Endothelial cell of umbilical vein (primary cell): Measurements from ENCODE around the gene ARHGAP15. TPM values are rescaled to one million over a fixed set of nuclear protein-coding genes. Genes with fewer than 3 reads are reported as not detected.

ENCODE experiments used
- BruUV-seq: library from RNA; stranded (reverse); fragments of 400-500 nt; replicated peaks from 2 replicates; lab custom pipeline; 2021; lab: Mats Ljungman, UMichigan
- CTCF ChIA-PET: fragments of 300-600, 350-600 bp; sonication (Branson Sonifier 250); formaldehyde crosslinking; loops from one replicate; lab custom pipeline; 2021; ENCODE audit warnings: antibody characterized with exemption, inconsistent platforms; lab: Charles Lee
- POLR2A ChIA-PET: fragments of 300-600, 350-600 bp; sonication (Branson Sonifier 250); formaldehyde crosslinking; loops from one replicate; lab custom pipeline; 2021; ENCODE audit warnings: antibody characterized with exemption, inconsistent platforms; lab: Charles Lee
- DNase-seq: peaks from one replicate; pipeline ENCODE4 v3.0.0-alpha.2; 2011; ENCODE audit warnings: low read depth, low spot score
- FAIRE-seq: peaks from 2 replicates; lab custom pipeline; 2011; peaks lifted over from hg19 to GRCh38; lab: Jason Lieb, UNC
- H2AFZ ChIP-seq: 2 replicates; pipeline ENCODE4 v1.6.0; 2012; ENCODE audit warnings: low read depth, low read length, control low read depth, inconsistent platforms
- H3K27ac ChIP-seq: 2 replicates; pipeline ENCODE4 v1.5.1; 2011; ENCODE audit warnings: low read depth, mild to moderate bottlenecking, control low read depth, low read length, moderate library complexity; ENCODE audit not compliant: insufficient read depth
- H3K27me3 ChIP-seq, 2 experiments: 2 replicates each; pipeline versions ENCODE4 v1.6.0 to v1.6.1; 2011; ENCODE audit warnings: low read length in 2 of 2, mixed read lengths in 1 of 2; ENCODE audit not compliant: control insufficient read depth in 2 of 2, insufficient read depth in 2 of 2
- H3K36me3 ChIP-seq, 2 experiments: 2 replicates in 1 of 2; 3 replicates in 1 of 2; pipeline ENCODE4 v1.5.1; 2011; ENCODE audit warnings: low read length in 2 of 2, mild to moderate bottlenecking in 1 of 2, moderate library complexity in 1 of 2; ENCODE audit not compliant: control insufficient read depth in 2 of 2, insufficient read depth in 2 of 2; ENCODE audit errors: extremely low read depth in 1 of 2
- H3K4me1 ChIP-seq: 3 replicates; pipeline ENCODE4 v1.5.1; 2011; ENCODE audit warnings: mild to moderate bottlenecking, low read length; ENCODE audit not compliant: control insufficient read depth, insufficient read depth; ENCODE audit errors: extremely low read depth
- H3K4me2 ChIP-seq: 2 replicates; pipeline ENCODE4 v1.6.1; 2011; ENCODE audit warnings: low read length, control low read depth, mixed read lengths; ENCODE audit not compliant: insufficient read depth
- H3K4me3 ChIP-seq, 3 experiments: fragments of 200-600 bp in 1 of 3; sonication (generic), shearing (Covaris generic) in 1 of 3; replicated peaks in 1 of 3; 2 replicates each; pipeline ENCODE4 v1.5.1; 2011 to 2016; ENCODE audit warnings: control low read depth in 3 of 3, low read length in 3 of 3, mild to moderate bottlenecking in 2 of 3, inconsistent platforms in 1 of 3, low read depth in 1 of 3, moderate library complexity in 1 of 3; ENCODE audit not compliant: insufficient read depth in 1 of 3
- H3K79me2 ChIP-seq: 2 replicates; pipeline ENCODE4 v1.6.0; 2012; ENCODE audit warnings: low read length, inconsistent platforms; ENCODE audit not compliant: control insufficient read depth, insufficient read depth
- H3K9ac ChIP-seq: replicated peaks from 2 replicates; pipeline ENCODE3; 2011; ENCODE audit warnings: low read length, control low read depth; ENCODE audit not compliant: insufficient read depth; ENCODE audit errors: extremely low read depth
- H3K9me1 ChIP-seq: replicated peaks from 3 replicates; pipeline ENCODE4 v1.6.0; 2011; ENCODE audit warnings: mild to moderate bottlenecking, low read length; ENCODE audit not compliant: control insufficient read depth, insufficient read depth; ENCODE audit errors: extremely low read depth
- H3K9me3 ChIP-seq: replicated peaks from 2 replicates; pipeline ENCODE4 v1.5.1; 2012; ENCODE audit warnings: low read length, inconsistent platforms; ENCODE audit not compliant: control insufficient read depth, insufficient read depth
- H4K20me1 ChIP-seq: replicated peaks from 2 replicates; pipeline ENCODE3; 2011; ENCODE audit warnings: mild to moderate bottlenecking, low read length; ENCODE audit not compliant: control insufficient read depth, insufficient read depth; ENCODE audit errors: extremely low read depth
- EZH2 ChIP-seq: IDR thresholded peaks from 2 replicates; pipeline ENCODE4 v1.6.1; 2012; ENCODE audit warnings: borderline replicate concordance, low read depth, mild to moderate bottlenecking, moderate library complexity, low read length, inconsistent platforms; ENCODE audit not compliant: severe bottlenecking
- FOS ChIP-seq: IDR thresholded peaks from 2 replicates; pipeline ENCODE4 v1.6.1; 2011; ENCODE audit warnings: mild to moderate bottlenecking, low read length, moderate library complexity, borderline replicate concordance; ENCODE audit not compliant: insufficient read depth
- GATA2 ChIP-seq: IDR thresholded peaks from 2 replicates; pipeline ENCODE4 v1.7.0; 2011; ENCODE audit warnings: low read depth, mild to moderate bottlenecking, moderate library complexity, mixed read lengths, low read length; ENCODE audit not compliant: insufficient read length, insufficient read depth
- JUN ChIP-seq: IDR thresholded peaks from 2 replicates; pipeline ENCODE4 v1.6.1; 2011; ENCODE audit warnings: borderline replicate concordance, low read depth; ENCODE audit not compliant: insufficient read length, insufficient read depth
- MYC ChIP-seq: IDR thresholded peaks from one replicate; pipeline ENCODE4 v1.6.1; 2011; ENCODE audit warnings: mild to moderate bottlenecking, low read depth, low read length
- POLR2A ChIP-seq: IDR thresholded peaks from 2 replicates; pipeline ENCODE4 v1.6.1; 2012; ENCODE audit warnings: low read depth, mild to moderate bottlenecking, control low read depth, low read length
- POLR2AphosphoS5 ChIP-seq: IDR thresholded peaks from 2 replicates; pipeline ENCODE4 v1.6.1; 2012; ENCODE audit warnings: low read depth, mild to moderate bottlenecking, control low read depth, low read length, moderate library complexity; ENCODE audit not compliant: insufficient read depth
- dilution Hi-C: fragments of 300-500 bp; cut with MboI; formaldehyde crosslinking; loops from one replicate; pipeline ENCODE4 v1.15.0; 2019; ENCODE audit warnings: low sequenced_read_pairs; ENCODE audit not compliant: extremely low pct_ligation_motif_present
- intact Hi-C: fragments of 100-400 bp; cut with micrococcal nuclease; formaldehyde crosslinking; loops from one replicate; pipeline ENCODE4 v1.10.0; 2022
- polyA plus RNA-seq, 4 experiments: library from polyadenylated mRNA; depleted of rRNA in 3 of 4; stranded (reverse) in 3 of 4; unstranded in 1 of 4; fragments of >200 nt; gene quantifications; 2 replicates each; pipeline versions ENCODE4 v1.2.1 to v1.2.3, GENCODE V29; 2011 to 2012; ENCODE audit warnings: missing spikeins in 1 of 4
- total RNA-seq: library from RNA; stranded (reverse); gene quantifications from 2 replicates; pipeline ENCODE4 v1.2.3, GENCODE V29; 2021
- TF ChIP-seq, protein P1 (sequence below), 2 donors: IDR thresholded peaks; 1 replicate in 1 of 2; 2 replicates in 1 of 2; pipeline ENCODE4 v1.5.1; 2011; ENCODE audit warnings: low read length in 2 of 2, mild to moderate bottlenecking in 2 of 2, moderate library complexity in 2 of 2, control low read depth in 1 of 2, inconsistent platforms in 1 of 2, low read depth in 1 of 2; ENCODE audit not compliant: insufficient read depth in 1 of 2; ENCODE audit errors: extremely low read depth in 1 of 2
- TF ChIP-seq, protein P2 (sequence below): IDR thresholded peaks from 2 replicates; pipeline ENCODE4 v1.6.1; 2011; ENCODE audit not compliant: insufficient read depth, insufficient read length

Gene ARHGAP15
- total and polyA plus RNA-seq, 2 donors (not counting 3 experiments of a cell fraction or from before 2014, with no cell fraction given), result not detected

DNA sequence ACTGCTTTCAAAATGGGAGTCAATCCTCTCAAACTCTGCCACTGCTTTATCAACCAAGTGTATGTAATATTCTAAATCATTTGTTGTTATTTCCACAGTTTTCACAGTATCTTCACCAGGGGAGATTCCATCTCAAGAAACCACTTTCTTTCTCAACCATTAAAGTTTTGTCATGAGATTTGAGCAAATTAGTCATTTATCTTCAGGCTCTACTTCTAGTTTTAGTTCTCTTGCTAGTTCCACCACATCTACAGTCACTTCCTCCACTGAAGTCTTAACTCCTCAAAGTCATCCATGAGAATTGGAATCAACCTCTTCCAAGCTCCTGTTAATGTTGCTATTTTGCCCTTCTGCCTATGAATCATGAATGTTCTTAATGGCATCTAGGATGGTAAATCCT lies 545.8 kb downstream of the ARHGAP15 start:
- no peak overlapping the region for H3K27ac ChIP-seq
- BruUV-seq, result no TSS peak
- dilution Hi-C loops, result no loop called here
- no peaks in the 10 kb centered on the region for H3K27me3 ChIP-seq
- no peaks in the 10 kb centered on the region for H3K36me3 ChIP-seq
- no peak overlapping the region for H3K4me3 ChIP-seq
- no peaks in the 10 kb centered on the region for H3K9me1 ChIP-seq
- H3K79me2 ChIP-seq, result no peaks in the 10 kb centered on the region
- H3K9me3 ChIP-seq, result no peaks in the 10 kb centered on the region
- POLR2A ChIA-PET, result no interaction called here
- intact Hi-C loops, result no loop called here
- no peak for DNase-seq
- no peaks in the 10 kb centered on the region for H4K20me1 ChIP-seq
- H3K9ac ChIP-seq, result no peak overlapping the region
- no peaks in the 10 kb centered on the region for H3K4me1 ChIP-seq
- CTCF ChIA-PET, result no interaction called here
- FAIRE-seq, result no peak
- TF ChIP-seq JUN (no peak), POLR2A (no peak), POLR2AphosphoS5 (no peak), FOS (no peak), GATA2 (no peak), MYC (no peak), EZH2 (no peak)
- TF ChIP-seq, protein P1, sequence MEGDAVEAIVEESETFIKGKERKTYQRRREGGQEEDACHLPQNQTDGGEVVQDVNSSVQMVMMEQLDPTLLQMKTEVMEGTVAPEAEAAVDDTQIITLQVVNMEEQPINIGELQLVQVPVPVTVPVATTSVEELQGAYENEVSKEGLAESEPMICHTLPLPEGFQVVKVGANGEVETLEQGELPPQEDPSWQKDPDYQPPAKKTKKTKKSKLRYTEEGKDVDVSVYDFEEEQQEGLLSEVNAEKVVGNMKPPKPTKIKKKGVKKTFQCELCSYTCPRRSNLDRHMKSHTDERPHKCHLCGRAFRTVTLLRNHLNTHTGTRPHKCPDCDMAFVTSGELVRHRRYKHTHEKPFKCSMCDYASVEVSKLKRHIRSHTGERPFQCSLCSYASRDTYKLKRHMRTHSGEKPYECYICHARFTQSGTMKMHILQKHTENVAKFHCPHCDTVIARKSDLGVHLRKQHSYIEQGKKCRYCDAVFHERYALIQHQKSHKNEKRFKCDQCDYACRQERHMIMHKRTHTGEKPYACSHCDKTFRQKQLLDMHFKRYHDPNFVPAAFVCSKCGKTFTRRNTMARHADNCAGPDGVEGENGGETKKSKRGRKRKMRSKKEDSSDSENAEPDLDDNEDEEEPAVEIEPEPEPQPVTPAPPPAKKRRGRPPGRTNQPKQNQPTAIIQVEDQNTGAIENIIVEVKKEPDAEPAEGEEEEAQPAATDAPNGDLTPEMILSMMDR (IDR thresholded peaks at IDR 0.05; ENCODE audit: extremely low read depth in 1 of 2, insufficient read depth in 1 of 2, low read depth in 1 of 2, low read length in 2 of 2), result no peak
- TF ChIP-seq, protein P2, sequence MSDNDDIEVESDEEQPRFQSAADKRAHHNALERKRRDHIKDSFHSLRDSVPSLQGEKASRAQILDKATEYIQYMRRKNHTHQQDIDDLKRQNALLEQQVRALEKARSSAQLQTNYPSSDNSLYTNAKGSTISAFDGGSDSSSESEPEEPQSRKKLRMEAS, result no peak
- H2AFZ ChIP-seq, result no peak overlapping the region
- H3K4me2 ChIP-seq, result no peak overlapping the region
